ENCODE data around the gene LRBA.

GRCh38 chr4:150540959-150541360 lies 474.1 kb downstream of the LRBA start:
- TF ChIP-seq TAF1 (IDR thresholded peaks at IDR 0.05; ENCODE audit: borderline replicate concordance, low read depth, low read length) = no peak
- no peak for TF ChIP-seq POLR2A (IDR thresholded peaks at IDR 0.05; ENCODE audit: low read depth, low read length)

Data from GM12892 (cell line).